GM23338 (cell line): ENCODE results near the gene AGER. TPM values are rescaled to one million over a fixed set of nuclear protein-coding genes. Genes with fewer than 3 reads are reported as not detected.
"Not testable (repeated sequence)": the region's sequence is repeated elsewhere in the genome, so short reads cannot be mapped to it uniquely, and the experiment has no call there.

ENCODE experiments used
- ATAC-seq: fragments of 200-7000 bp; cut with Tn5 transposase; 3 replicates; pipeline ENCODE4 v1.9.1; 2020
- DNase-seq: peaks from one replicate; pipeline ENCODE4 v3.0.0-alpha.2; 2015; ENCODE audit warnings: low spot score
- H2AFZ ChIP-seq: fragments of 200-600 bp; sonication (generic); 2 replicates; pipeline ENCODE4 v1.8.0; 2016; ENCODE audit warnings: antibody characterized with exemption, mild to moderate bottlenecking, moderate library complexity
- H3F3A ChIP-seq: fragments of 200-600 bp; sonication (generic); replicated peaks from 2 replicates; pipeline ENCODE4 v1.8.0; 2017; ENCODE audit warnings: antibody characterized with exemption, mixed run types, low read depth
- H3K27ac ChIP-seq: fragments of 200-600 bp; sonication (generic); 2 replicates; pipeline ENCODE4 v1.6.1; 2016; ENCODE audit warnings: low read depth
- H3K27me3 ChIP-seq: fragments of 200-600 bp; sonication (generic); 2 replicates; pipeline ENCODE4 v1.8.0; 2016; ENCODE audit warnings: mild to moderate bottlenecking, mixed run types, moderate library complexity; ENCODE audit not compliant: insufficient read depth
- H3K36me3 ChIP-seq: fragments of 200-600 bp; sonication (generic); 2 replicates; pipeline ENCODE4 v1.8.0; 2016; ENCODE audit warnings: mild to moderate bottlenecking; ENCODE audit not compliant: insufficient read depth
- H3K4me1 ChIP-seq: fragments of 200-600 bp; sonication (generic); 2 replicates; pipeline ENCODE4 v1.8.0; 2016; ENCODE audit warnings: mild to moderate bottlenecking, moderate library complexity; ENCODE audit not compliant: insufficient read depth
- H3K4me2 ChIP-seq: fragments of 200-600 bp; sonication (generic); 2 replicates; pipeline ENCODE4 v1.7.1; 2017; ENCODE audit warnings: mixed run types
- H3K4me3 ChIP-seq: fragments of 200-600 bp; sonication (generic); 2 replicates; pipeline ENCODE4 v1.6.1; 2016; ENCODE audit warnings: mixed run types
- H3K79me2 ChIP-seq: fragments of 200-600 bp; sonication (generic); replicated peaks from 2 replicates; pipeline ENCODE4 v1.8.0; 2017; ENCODE audit warnings: mild to moderate bottlenecking; ENCODE audit not compliant: insufficient read depth
- H3K9me2 ChIP-seq: fragments of 200-600 bp; sonication (generic); 2 replicates; pipeline ENCODE4 v1.8.0; 2017; ENCODE audit not compliant: insufficient read depth
- H4K20me1 ChIP-seq: fragments of 200-600 bp; sonication (generic); replicated peaks from 2 replicates; pipeline ENCODE4 v1.8.0; 2017; ENCODE audit warnings: mild to moderate bottlenecking; ENCODE audit not compliant: insufficient read depth
- H3K27ac Mint-ChIP-seq: 2 replicates; pipeline ENCODE4 v1.8.0; 2020; ENCODE audit warnings: inconsistent platforms, mild to moderate bottlenecking, moderate library complexity, mixed read lengths
- H3K27me3 Mint-ChIP-seq: 3 replicates; pipeline ENCODE4 v1.8.0; 2022; ENCODE audit warnings: low read depth, mild to moderate bottlenecking, moderate library complexity, mixed read lengths, inconsistent platforms; ENCODE audit not compliant: insufficient read depth, poor library complexity
- H3K36me3 Mint-ChIP-seq: 3 replicates; pipeline ENCODE4 v1.8.0; 2021; ENCODE audit warnings: low read depth, mild to moderate bottlenecking, inconsistent platforms, moderate library complexity, mixed read lengths
- H3K4me1 Mint-ChIP-seq: 3 replicates; pipeline ENCODE4 v1.8.0; 2020; ENCODE audit warnings: mild to moderate bottlenecking, inconsistent platforms, mixed read lengths
- H3K4me3 Mint-ChIP-seq: 3 replicates; pipeline ENCODE4 v1.8.0; 2021; ENCODE audit warnings: moderate library complexity, mild to moderate bottlenecking, inconsistent platforms, mixed read lengths
- H3K9me3 Mint-ChIP-seq: 3 replicates; pipeline ENCODE4 v1.8.0; 2020; ENCODE audit warnings: moderate library complexity, mild to moderate bottlenecking, inconsistent platforms, mixed read lengths
- CTCF ChIP-seq, 2 experiments: fragments of 200-600 bp in 1 of 2; sonication (generic) in 1 of 2; conservative IDR thresholded peaks; 2 replicates each; pipeline versions ENCODE4 v1.5.1 to v1.6.1; 2016 to 2017; ENCODE audit warnings: antibody characterized with exemption in 2 of 2, low read depth in 2 of 2, mild to moderate bottlenecking in 2 of 2, moderate library complexity in 1 of 2
- EZH2phosphoT487 ChIP-seq: fragments of 200-600 bp; sonication (generic); IDR thresholded peaks from one replicate; pipeline ENCODE4 v1.8.1; 2018; ENCODE audit warnings: antibody characterized with exemption; ENCODE audit not compliant: unreplicated experiment
- NANOG ChIP-seq: IDR thresholded peaks from 2 replicates; pipeline ENCODE4 v1.6.1; 2016; ENCODE audit warnings: antibody characterized with exemption, borderline replicate concordance
- POLR2AphosphoS5 ChIP-seq: IDR thresholded peaks from 2 replicates; pipeline ENCODE4 v1.6.1; 2016; ENCODE audit warnings: antibody characterized with exemption, low read depth
- REST ChIP-seq: IDR thresholded peaks from one replicate; pipeline ENCODE4 v1.6.1; 2018; ENCODE audit warnings: antibody characterized with exemption; ENCODE audit not compliant: unreplicated experiment
- STAT1 ChIP-seq: IDR thresholded peaks from one replicate; pipeline ENCODE4 v1.6.1; 2016; ENCODE audit warnings: antibody characterized with exemption; ENCODE audit not compliant: unreplicated experiment
- ZNF331 ChIP-seq: fragments of 250-450 bp; sonication (Bioruptor Pico); IDR thresholded peaks from 2 replicates; pipeline ENCODE4 v1.5.0; 2020; ENCODE audit warnings: low read depth, mild to moderate bottlenecking, moderate library complexity
- ZNF462 ChIP-seq: fragments of 250-450 bp; sonication (Bioruptor Pico); IDR thresholded peaks from 2 replicates; pipeline ENCODE4 v1.5.0; 2020; ENCODE audit warnings: mild to moderate bottlenecking, moderate library complexity
- polyA plus RNA-seq: library from polyadenylated mRNA; unstranded; fragments of >200 nt; fragmentation: Nextera tagmentation; extraction: Ambion mirVana; gene quantifications from 2 replicates; pipeline ENCODE4 v1.2.1, GENCODE V29; 2016
- total RNA-seq: library from RNA; depleted of rRNA; stranded (reverse); fragments of >200 nt; shearing (Covaris generic); gene quantifications from 2 replicates; pipeline ENCODE4 v1.2.3, GENCODE V29; 2014

AGER gene
- total and polyA plus RNA-seq, 2 experiments from 2014 or later, result 2.3 to 3.4 TPM

- not testable (repeated sequence) for H3K27me3 ChIP-seq, H2AFZ ChIP-seq, ATAC-seq, H4K20me1 ChIP-seq, H3K9me2 ChIP-seq, H3K36me3 ChIP-seq, H3K27ac ChIP-seq, H3K4me3 ChIP-seq, H3K4me2 ChIP-seq, DNase-seq, H3K9me3 Mint-ChIP-seq
- H3K4me1 Mint-ChIP-seq, result peaks cover 47% of the 10 kb centered on the region
- H3K79me2 ChIP-seq, result peaks cover 12% of the 10 kb centered on the region
- H3F3A ChIP-seq, result peaks cover 17% of the 10 kb centered on the region
- peaks cover 42% of the 10 kb centered on the region for H3K36me3 Mint-ChIP-seq
- peak overlapping the region; percentile 95; the same call in 1 of the 2 replicates for H3K27ac Mint-ChIP-seq
- H3K27me3 Mint-ChIP-seq, result peaks cover 26% of the 10 kb centered on the region
- H3K4me3 Mint-ChIP-seq, result peak overlapping the region; percentile 89
- H3K4me1 ChIP-seq, result peaks cover 34% of the 10 kb centered on the region
Measured at GRCh38 chr6:32187725-32188380, 3.8 kb upstream of the AGER start.

GRCh38 chr6:32187009-32187709, 3.1 kb upstream of the AGER start:
- H3K9me3 Mint-ChIP-seq, result no peaks in the 10 kb centered on the region; the same call in 2 of the 3 replicates
- no peak overlapping the region for H3K4me2 ChIP-seq
- no peaks in the 10 kb centered on the region for H3K9me2 ChIP-seq
- H3K36me3 ChIP-seq, result peaks cover 3% of the 10 kb centered on the region; the same call in 1 of the 2 replicates
- ATAC-seq (no peak), DNase-seq (no peak)
- peak overlapping the region; percentile 43; the same call in 1 of the 3 replicates for H3K4me3 Mint-ChIP-seq
- H3K27ac ChIP-seq, result no peak overlapping the region
- peaks cover 48% of the 10 kb centered on the region for H3K36me3 Mint-ChIP-seq
- H3K27me3 Mint-ChIP-seq, result peaks cover 28% of the 10 kb centered on the region
- no peak overlapping the region for H3K4me3 ChIP-seq
- 0 out of 2 replicates have a peak overlapping the region, but pooled peaks have one; percentile 11 for H3K27ac Mint-ChIP-seq
- H3K4me1 Mint-ChIP-seq, result peaks cover 44% of the 10 kb centered on the region
- H3K4me1 ChIP-seq, result peaks cover 27% of the 10 kb centered on the region
- H3K79me2 ChIP-seq, result peaks cover 12% of the 10 kb centered on the region
- H4K20me1 ChIP-seq, result no peaks in the 10 kb centered on the region
- peaks cover 17% of the 10 kb centered on the region for H3F3A ChIP-seq
- H2AFZ ChIP-seq, result no peak overlapping the region
- no peaks in the 10 kb centered on the region for H3K27me3 ChIP-seq
- TF ChIP-seq NANOG, result no peak
- no peak for TF ChIP-seq REST
- TF ChIP-seq ZNF462 (CRISPR knock-in tag), result no peak
- TF ChIP-seq ZNF331 (CRISPR knock-in tag), result no peak
- TF ChIP-seq EZH2phosphoT487, result no peak
- no peak for TF ChIP-seq POLR2AphosphoS5
- TF ChIP-seq STAT1, result no peak
- no peak for TF ChIP-seq CTCF (conservative IDR thresholded peaks at IDR 0.05; ENCODE audit: low read depth in 2 of 2)
